Caco-2 (cell line): ENCODE measurements around the gene ENOX1. TPM values are rescaled to one million over a fixed set of nuclear protein-coding genes. Genes with fewer than 3 reads are reported as not detected.
A peak's percentile ranks its signal among the peaks of the same experiment; 100 is the strongest.

Experiments
- BruUV-seq: library from RNA; stranded (reverse); fragments of 400-500 nt; replicated peaks from 2 replicates; lab custom pipeline; 2021; lab: Mats Ljungman, UMichigan
- CTCF ChIA-PET: fragments of 300-600 bp; sonication (Branson Sonifier 250); formaldehyde crosslinking; loops from one replicate; lab custom pipeline; 2022; ENCODE audit warnings: antibody characterized with exemption; lab: Charles Lee
- POLR2A ChIA-PET: fragments of 300-600 bp; sonication (Branson Sonifier 250); formaldehyde crosslinking; loops from one replicate; lab custom pipeline; 2022; ENCODE audit warnings: antibody characterized with exemption; lab: Charles Lee
- DNase-seq, 2 experiments: peaks; one replicate each; pipeline versions ENCODE4 v3.0.0 to v3.0.0-alpha.2; 2020 to 2022
- H3K27me3 ChIP-seq: replicated peaks from 2 replicates; pipeline ENCODE4 v1.6.0; 2011; ENCODE audit warnings: low read length; ENCODE audit not compliant: control insufficient read depth, insufficient read depth
- H3K36me3 ChIP-seq: 2 replicates; pipeline ENCODE4 v1.5.1; 2011; ENCODE audit warnings: low read length; ENCODE audit not compliant: control insufficient read depth, insufficient read depth
- H3K4me1 ChIP-seq: fragments of 250-450 bp; sonication (Bioruptor Pico); 2 replicates; pipeline ENCODE4 v1.5.1; 2020; ENCODE audit warnings: mild to moderate bottlenecking
- H3K4me3 ChIP-seq: 2 replicates; pipeline ENCODE4 v1.5.1; 2011; ENCODE audit warnings: low read depth, mild to moderate bottlenecking, control low read depth, low read length
- H3K9me3 ChIP-seq: fragments of 250-450 bp; sonication (Bioruptor Pico); 2 replicates; pipeline ENCODE4 v1.5.1; 2020; ENCODE audit warnings: mild to moderate bottlenecking, moderate library complexity
- H3K27ac Mint-ChIP-seq: one replicate; pipeline ENCODE4 v1.8.0; 2022; ENCODE audit warnings: mixed read lengths; ENCODE audit not compliant: unreplicated experiment
- H3K27me3 Mint-ChIP-seq: one replicate; pipeline ENCODE4 v1.8.0; 2022; ENCODE audit warnings: mixed read lengths; ENCODE audit not compliant: insufficient read depth, unreplicated experiment
- H3K36me3 Mint-ChIP-seq: one replicate; pipeline ENCODE4 v1.8.0; 2022; ENCODE audit warnings: mild to moderate bottlenecking, mixed read lengths; ENCODE audit not compliant: insufficient read depth, unreplicated experiment
- H3K4me1 Mint-ChIP-seq: one replicate; pipeline ENCODE4 v1.8.0; 2022; ENCODE audit warnings: low read depth, mixed read lengths; ENCODE audit not compliant: unreplicated experiment
- H3K4me3 Mint-ChIP-seq: one replicate; pipeline ENCODE4 v1.8.0; 2022; ENCODE audit warnings: mild to moderate bottlenecking, moderate library complexity, mixed read lengths; ENCODE audit not compliant: unreplicated experiment
- H3K9me3 Mint-ChIP-seq: one replicate; pipeline ENCODE4 v1.8.0; 2022; ENCODE audit warnings: mixed read lengths; ENCODE audit not compliant: unreplicated experiment
- intact Hi-C: fragments of 100-400 bp; cut with micrococcal nuclease; formaldehyde crosslinking; loops from one replicate; pipeline ENCODE4 v1.10.0; 2022; ENCODE audit not compliant: unreplicated experiment
- total RNA-seq: library from RNA; stranded (reverse); gene quantifications from 2 replicates; pipeline ENCODE4 v1.2.3, GENCODE V29; 2022
- TF ChIP-seq, protein P1 (sequence below), 2 experiments: fragments of 200-600 bp in 1 of 2; IDR thresholded peaks; 1 replicate in 1 of 2; 2 replicates in 1 of 2; pipeline versions ENCODE4 v1.5.1 to v1.8.0; 2011 to 2022; ENCODE audit warnings: antibody characterized with exemption in 1 of 2, control low read depth in 1 of 2, inconsistent platforms in 1 of 2, low read depth in 1 of 2, low read length in 1 of 2, mild to moderate bottlenecking in 1 of 2, moderate library complexity in 1 of 2; ENCODE audit not compliant: insufficient read depth in 1 of 2, severe bottlenecking in 1 of 2, unreplicated experiment in 1 of 2

Gene ENOX1
- total RNA-seq, 1 experiment from 2014 or later: 9.1 TPM

DNA sequence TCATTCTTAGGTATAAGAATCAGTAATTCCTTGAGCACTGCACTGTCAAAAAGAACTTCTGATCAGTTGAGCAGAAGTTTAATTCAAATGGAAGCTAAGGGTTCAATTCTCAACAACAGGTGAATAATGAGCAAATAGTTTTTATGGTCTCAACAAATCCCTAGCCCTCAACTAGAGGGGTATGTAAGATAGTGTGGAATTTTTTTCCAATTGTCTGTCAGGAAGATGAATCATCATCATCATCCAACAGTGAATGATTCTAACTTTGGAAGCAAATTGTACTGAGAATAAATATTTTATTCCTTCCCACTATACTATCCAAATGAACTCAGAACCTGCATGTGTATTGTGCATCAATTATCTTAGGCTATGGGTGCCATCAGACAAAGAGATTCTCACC, 372.7 kb downstream of the ENOX1 start:
- peaks cover 12% of the 10 kb centered on the region for H3K4me1 ChIP-seq
- no TSS peak for BruUV-seq
- no peak overlapping the region for H3K4me3 Mint-ChIP-seq
- H3K4me3 ChIP-seq: no peak overlapping the region
- H3K36me3 ChIP-seq: no peaks in the 10 kb centered on the region
- TF ChIP-seq, protein P1, sequence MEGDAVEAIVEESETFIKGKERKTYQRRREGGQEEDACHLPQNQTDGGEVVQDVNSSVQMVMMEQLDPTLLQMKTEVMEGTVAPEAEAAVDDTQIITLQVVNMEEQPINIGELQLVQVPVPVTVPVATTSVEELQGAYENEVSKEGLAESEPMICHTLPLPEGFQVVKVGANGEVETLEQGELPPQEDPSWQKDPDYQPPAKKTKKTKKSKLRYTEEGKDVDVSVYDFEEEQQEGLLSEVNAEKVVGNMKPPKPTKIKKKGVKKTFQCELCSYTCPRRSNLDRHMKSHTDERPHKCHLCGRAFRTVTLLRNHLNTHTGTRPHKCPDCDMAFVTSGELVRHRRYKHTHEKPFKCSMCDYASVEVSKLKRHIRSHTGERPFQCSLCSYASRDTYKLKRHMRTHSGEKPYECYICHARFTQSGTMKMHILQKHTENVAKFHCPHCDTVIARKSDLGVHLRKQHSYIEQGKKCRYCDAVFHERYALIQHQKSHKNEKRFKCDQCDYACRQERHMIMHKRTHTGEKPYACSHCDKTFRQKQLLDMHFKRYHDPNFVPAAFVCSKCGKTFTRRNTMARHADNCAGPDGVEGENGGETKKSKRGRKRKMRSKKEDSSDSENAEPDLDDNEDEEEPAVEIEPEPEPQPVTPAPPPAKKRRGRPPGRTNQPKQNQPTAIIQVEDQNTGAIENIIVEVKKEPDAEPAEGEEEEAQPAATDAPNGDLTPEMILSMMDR (IDR thresholded peaks at IDR 0.05; ENCODE audit: insufficient read depth in 1 of 2, low read depth in 1 of 2, low read length in 1 of 2, severe bottlenecking in 1 of 2, unreplicated experiment in 1 of 2): no peak
- no peaks in the 10 kb centered on the region for H3K27me3 Mint-ChIP-seq
- ChIA-PET POLR2A (no interaction called here), CTCF (no interaction called here)
- H3K27ac Mint-ChIP-seq: no peak overlapping the region
- H3K9me3 Mint-ChIP-seq: no peaks in the 10 kb centered on the region
- no peaks in the 10 kb centered on the region for H3K9me3 ChIP-seq
- intact Hi-C loops: loop anchor here (5.0 kb wide), 1 partner anchor 112 kb away; no protein-coding TSS in a partner anchor
- no peak for DNase-seq
- H3K27me3 ChIP-seq: no peaks in the 10 kb centered on the region
- H3K36me3 Mint-ChIP-seq: peaks cover 5% of the 10 kb centered on the region
- H3K4me1 Mint-ChIP-seq: peaks cover 7% of the 10 kb centered on the region

DNA sequence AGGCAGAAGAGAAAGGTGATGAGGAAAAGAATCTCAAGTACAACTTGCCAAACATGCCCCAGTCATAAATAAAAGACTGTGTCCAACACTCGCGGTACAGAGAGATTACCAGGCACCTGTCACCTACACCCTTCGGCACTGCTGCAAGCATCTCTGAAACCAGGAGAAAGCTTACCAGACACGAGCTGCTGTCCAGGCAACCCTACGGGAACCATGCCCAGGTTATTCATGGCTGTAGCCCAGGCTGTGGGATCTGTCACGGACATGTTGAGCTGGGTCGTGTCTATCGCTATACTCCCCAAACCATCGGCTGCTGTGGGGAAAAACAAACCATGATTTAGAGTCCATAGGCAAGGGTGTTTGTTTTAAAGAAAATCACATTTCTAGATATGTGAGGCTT, 375.0 kb downstream of the ENOX1 start:
- H3K4me3 Mint-ChIP-seq: no peak overlapping the region

DNA sequence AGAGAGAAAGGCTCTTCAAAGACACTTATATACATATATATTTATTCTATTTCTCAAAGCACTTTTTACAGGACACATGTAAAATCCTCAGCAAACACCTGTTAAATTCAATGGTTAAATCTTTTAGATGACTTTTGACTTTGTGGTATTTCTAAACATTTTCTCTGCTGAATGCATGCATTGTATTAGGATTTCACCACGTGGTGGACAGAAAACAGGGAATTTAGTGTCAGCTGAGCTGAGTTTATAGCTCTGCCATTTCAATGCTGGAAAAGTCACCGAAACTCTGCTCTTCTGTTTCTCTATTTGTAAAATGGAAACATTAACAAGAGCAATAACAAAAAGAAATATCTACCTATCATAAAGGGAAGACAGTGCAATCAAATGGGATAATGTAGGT, 375.6 kb downstream of the ENOX1 start:
- Mint-ChIP-seq H3K27ac (peak overlapping the region; percentile 10), H3K4me3 (no peak overlapping the region), H3K4me1 (peaks cover 7% of the 10 kb centered on the region), H3K9me3 (no peaks in the 10 kb centered on the region), H3K36me3 (no peaks in the 10 kb centered on the region), H3K27me3 (no peaks in the 10 kb centered on the region)
- TF ChIP-seq, protein P1 (IDR thresholded peaks at IDR 0.05; ENCODE audit: insufficient read depth in 1 of 2, low read depth in 1 of 2, low read length in 1 of 2, severe bottlenecking in 1 of 2, unreplicated experiment in 1 of 2): no peak
- Histone ChIP-seq H3K4me1 (peaks cover 12% of the 10 kb centered on the region), H3K36me3 (no peaks in the 10 kb centered on the region), H3K27me3 (no peaks in the 10 kb centered on the region), H3K9me3 (no peaks in the 10 kb centered on the region), H3K4me3 (no peak overlapping the region)
- intact Hi-C loops: loop anchor here (5.0 kb wide), 1 partner anchor 109 kb away; no protein-coding TSS in a partner anchor
- POLR2A ChIA-PET: no interaction called here
- no TSS peak for BruUV-seq
- CTCF ChIA-PET: no interaction called here
- no peak for DNase-seq

More for the DNA sequence above, 375.0 kb downstream of the ENOX1 start:
- Histone ChIP-seq H3K36me3 (no peaks in the 10 kb centered on the region), H3K27me3 (no peaks in the 10 kb centered on the region), H3K4me3 (no peak overlapping the region), H3K4me1 (peaks cover 12% of the 10 kb centered on the region), H3K9me3 (no peaks in the 10 kb centered on the region)
- Mint-ChIP-seq H3K9me3 (no peaks in the 10 kb centered on the region), H3K4me1 (peaks cover 7% of the 10 kb centered on the region), H3K36me3 (peaks cover under 1% of the 10 kb centered on the region), H3K27me3 (no peaks in the 10 kb centered on the region), H3K27ac (no peak overlapping the region)
- TF ChIP-seq, protein P1 (IDR thresholded peaks at IDR 0.05; ENCODE audit: insufficient read depth in 1 of 2, low read depth in 1 of 2, low read length in 1 of 2, severe bottlenecking in 1 of 2, unreplicated experiment in 1 of 2): no peak
- intact Hi-C loops: loop anchor here (5.0 kb wide), 1 partner anchor 109 kb away; no protein-coding TSS in a partner anchor
- BruUV-seq: no TSS peak
- no peak for DNase-seq
- ChIA-PET CTCF (no interaction called here), POLR2A (no interaction called here)
